Spleen (tissue), 7 donors: ENCODE results near the gene FGFR2.

ENCODE experiments used
- CTCF ChIP-seq, 11 experiments: fragments of 200-600 bp in 7 of 11; fragments of 450-650 bp in 4 of 11; sonication (generic) in 4 of 11; IDR thresholded peaks in 8 of 11; conservative IDR thresholded peaks in 3 of 11; 1 replicate in 7 of 11; 2 replicates in 4 of 11; pipeline versions ENCODE4 v1.4.0 to v1.8.0; 2016 to 2021; ENCODE audit warnings: antibody characterized with exemption in 11 of 11, inconsistent platforms in 4 of 11, mild to moderate bottlenecking in 1 of 11
- POLR2A ChIP-seq, 3 donors: fragments of 450-650 bp; IDR thresholded peaks; one replicate each; pipeline ENCODE4 v1.5.1; 2017; ENCODE audit warnings: antibody characterized with exemption in 3 of 3, mild to moderate bottlenecking in 1 of 3
- donor health status: DM: no; HTN: no; CAD: no; lungs with moderate emphysema.
- donor health status: DM: no; HTN: no; CAD: no.
- donor health status: DM: no; HTN: no; CAD: no.

- TF ChIP-seq POLR2A (IDR thresholded peaks at IDR 0.05) (no peak), CTCF (IDR thresholded peaks at IDR 0.05 in 8 of 11, conservative IDR thresholded peaks at IDR 0.05 in 3 of 11) (no peak)
Observed at GRCh38 chr10:121541450-121542120, 56.7 kb downstream of the FGFR2 start.
